GM12878 (cell line): ENCODE data around the gene MCF2L2. TPM values are rescaled to one million over a fixed set of nuclear protein-coding genes. Genes with fewer than 3 reads are reported as not detected.

Source experiments
- ATAC-seq: fragments of 200-7000 bp; cut with Tn5 transposase; 3 replicates; pipeline ENCODE4 v1.9.1; 2020; ENCODE audit warnings: mild to moderate bottlenecking, moderate library complexity
- BruUV-seq: library from RNA; stranded (reverse); fragments of 400-500 nt; replicated peaks from 2 replicates; lab custom pipeline; 2021; lab: Mats Ljungman, UMichigan
- CTCF ChIA-PET: fragments of 300-600 bp; sonication (Branson Sonifier 250); formaldehyde crosslinking; extraction: SDS; loops from one replicate; lab custom pipeline; 2021; ENCODE audit warnings: inconsistent platforms; lab: Yijun Ruan, JAX
- POLR2A ChIA-PET: fragments of 350-600 bp; formaldehyde crosslinking; extraction: SDS; loops from one replicate; lab custom pipeline; 2021; ENCODE audit warnings: inconsistent platforms; lab: Charles Lee
- RAD21 ChIA-PET: fragments of 300-600 bp; sonication (Branson Sonifier 250); formaldehyde crosslinking; loops from one replicate; lab custom pipeline; 2023; ENCODE audit warnings: antibody characterized with exemption; ENCODE audit not compliant: unreplicated experiment; lab: Charles Lee
- SMC1A ChIA-PET: fragments of 300-600 bp; sonication (Branson Sonifier 250); formaldehyde crosslinking; loops from one replicate; lab custom pipeline; 2023; ENCODE audit not compliant: unreplicated experiment, uncharacterized antibody; lab: Charles Lee
- DNase-seq: peaks from one replicate; pipeline ENCODE4 v3.0.0-alpha.2; 2011; ENCODE audit warnings: low read depth, low spot score
- FAIRE-seq: peaks from 3 replicates; lab custom pipeline; 2011; peaks lifted over from hg19 to GRCh38; lab: Jason Lieb, UNC
- H2AFZ ChIP-seq: 2 replicates; pipeline ENCODE4 v1.6.0; 2011; ENCODE audit warnings: low read depth, low read length, control low read depth; ENCODE audit not compliant: control insufficient read depth
- H3K27ac ChIP-seq: 2 replicates; pipeline ENCODE4 v1.5.1; 2011; ENCODE audit warnings: control low read depth; ENCODE audit not compliant: control insufficient read depth, insufficient read depth
- H3K27me3 ChIP-seq, 2 experiments: replicated peaks in 1 of 2; 2 replicates each; pipeline versions ENCODE4 v1.6.0 to v1.6.1; 2011; ENCODE audit warnings: low read length in 1 of 2; ENCODE audit not compliant: control insufficient read depth in 2 of 2, insufficient read depth in 2 of 2
- H3K36me3 ChIP-seq, 2 experiments: 2 replicates each; pipeline ENCODE4 v1.5.1; 2011; ENCODE audit warnings: low read length in 1 of 2; ENCODE audit not compliant: control insufficient read depth in 2 of 2, insufficient read depth in 2 of 2
- H3K4me1 ChIP-seq: 2 replicates; pipeline ENCODE4 v1.6.1; 2011; ENCODE audit warnings: mild to moderate bottlenecking, low read length, moderate library complexity, mixed read lengths; ENCODE audit not compliant: control insufficient read depth, insufficient read depth
- H3K4me2 ChIP-seq: 2 replicates; pipeline ENCODE4 v1.6.0; 2011; ENCODE audit warnings: control low read depth; ENCODE audit not compliant: control insufficient read depth, insufficient read depth
- H3K4me3 ChIP-seq: fragments of 200-600 bp; sonication (generic); 2 replicates; pipeline ENCODE4 v1.5.1; 2016
- H3K79me2 ChIP-seq: 2 replicates; pipeline ENCODE4 v1.6.0; 2011; ENCODE audit warnings: low read length; ENCODE audit not compliant: control insufficient read depth, insufficient read depth
- H3K9ac ChIP-seq: 2 replicates; pipeline ENCODE4 v1.8.0; 2011; ENCODE audit warnings: low read length, control low read depth, mixed read lengths; ENCODE audit not compliant: control insufficient read depth, insufficient read depth
- H3K9me3 ChIP-seq: replicated peaks from 3 replicates; pipeline ENCODE4 v1.5.1; 2011; ENCODE audit warnings: mild to moderate bottlenecking, low read length; ENCODE audit not compliant: control insufficient read depth, insufficient read depth
- H4K20me1 ChIP-seq: 2 replicates; pipeline ENCODE4 v1.6.0; 2011; ENCODE audit not compliant: control insufficient read depth, insufficient read depth
- BACH1 ChIP-seq: fragments of 450-650 bp; IDR thresholded peaks from 2 replicates; pipeline ENCODE4 v1.6.1; 2017; ENCODE audit warnings: mild to moderate bottlenecking, borderline replicate concordance
- EP300 ChIP-seq, 2 experiments: fragments of 150-350 bp in 1 of 2; IDR thresholded peaks; 2 replicates each; pipeline ENCODE4 v1.6.1; 2011 to 2012; ENCODE audit warnings: low read depth in 2 of 2, low read length in 2 of 2, borderline replicate concordance in 1 of 2, improper control_type of control experiment in 1 of 2, inconsistent platforms in 1 of 2; ENCODE audit not compliant: control insufficient read depth in 1 of 2
- ETV6 ChIP-seq, 2 experiments: fragments of 450-650 bp in 1 of 2; IDR thresholded peaks in 1 of 2; conservative IDR thresholded peaks in 1 of 2; 2 replicates each; pipeline ENCODE4 v1.6.1; 2014; ENCODE audit warnings: antibody characterized with exemption in 1 of 2, borderline replicate concordance in 1 of 2, low read depth in 1 of 2, mild to moderate bottlenecking in 1 of 2, moderate library complexity in 1 of 2
- JUND ChIP-seq: IDR thresholded peaks from 2 replicates; pipeline ENCODE4 v1.6.1; 2012; ENCODE audit warnings: low read depth, mild to moderate bottlenecking, low read length, improper control_type of control experiment, moderate library complexity
- MEF2B ChIP-seq: fragments of 450-650 bp; IDR thresholded peaks from 2 replicates; pipeline ENCODE4 v1.6.1; 2018; ENCODE audit warnings: mild to moderate bottlenecking, moderate library complexity; ENCODE audit not compliant: partially characterized antibody, poor library complexity, severe bottlenecking
- RAD21 ChIP-seq: IDR thresholded peaks from 2 replicates; pipeline ENCODE4 v1.6.1; 2011; ENCODE audit warnings: mild to moderate bottlenecking, low read depth, low read length, moderate library complexity; ENCODE audit not compliant: insufficient read depth
- SMAD1 ChIP-seq: fragments of 450-650 bp; IDR thresholded peaks from 2 replicates; pipeline ENCODE4 v1.6.1; 2018; ENCODE audit warnings: mild to moderate bottlenecking, low read depth; ENCODE audit not compliant: partially characterized antibody
- SMAD5 ChIP-seq: IDR thresholded peaks from 2 replicates; pipeline ENCODE4 v1.6.1; 2016; ENCODE audit warnings: antibody characterized with exemption, low read depth
- ZBED1 ChIP-seq: IDR thresholded peaks from 2 replicates; pipeline ENCODE4 v1.6.1; 2016; ENCODE audit warnings: borderline replicate concordance
- WGBS: methylation state at CpG from one replicate; pipeline ENCODE4 v1.1.6; 2016; ENCODE audit warnings: low lambda C conversion rate; ENCODE audit not compliant: insufficient replicate concordance, insufficient coverage; ENCODE audit errors: missing lambda C conversion rate; 5-methylcytosine and 5-hydroxymethylcytosine counted together
- in situ Hi-C: fragments of 300-500 bp; cut with MboI; formaldehyde crosslinking; loops from 9 replicates; pipeline ENCODE4 v1.14.3; 2018; ENCODE audit warnings: mixed read lengths
- intact Hi-C: fragments of 100-400 bp; cut with micrococcal nuclease; formaldehyde crosslinking; loops from one replicate; pipeline ENCODE4 v1.14.2; 2022; ENCODE audit not compliant: unreplicated experiment
- polyA plus RNA-seq, 11 experiments: library from polyadenylated mRNA; depleted of rRNA in 4 of 11; unstranded in 6 of 11; stranded (reverse) in 5 of 11; fragments of >200 nt; fragmentation: Nextera tagmentation in 4 of 11; fragmentation: Illumina TruSeq in 1 of 11; extraction: Ambion mirVana in 4 of 11; extraction: Trizol in 1 of 11; gene quantifications; 1 replicate in 1 of 11; 2 replicates in 10 of 11; pipeline versions ENCODE4 v1.2.1 to v1.2.3, GENCODE V29; 2011 to 2016; ENCODE audit warnings: inconsistent platforms in 2 of 11, missing spikeins in 2 of 11, low read depth in 1 of 11
- total RNA-seq, 4 experiments: library from RNA; depleted of rRNA in 3 of 4; stranded (reverse); fragments of >200 nt in 3 of 4; fragmentation: Illumina TruSeq in 1 of 4; extraction: Trizol in 1 of 4; gene quantifications; 2 replicates each; pipeline versions ENCODE4 v1.2.1 to v1.2.3, GENCODE V29; 2013 to 2021
- TF ChIP-seq, protein P1 (sequence below): fragments of 450-650 bp; conservative IDR thresholded peaks from 2 replicates; pipeline ENCODE4 v1.6.1; 2017; ENCODE audit warnings: mild to moderate bottlenecking, moderate library complexity

MCF2L2 gene
- total and polyA plus RNA-seq, 10 of the 15 experiments (the other 5 are each of a cell fraction or from before 2014, with no cell fraction given): 0.37 to 2.8 (median 1.4) TPM

DNA sequence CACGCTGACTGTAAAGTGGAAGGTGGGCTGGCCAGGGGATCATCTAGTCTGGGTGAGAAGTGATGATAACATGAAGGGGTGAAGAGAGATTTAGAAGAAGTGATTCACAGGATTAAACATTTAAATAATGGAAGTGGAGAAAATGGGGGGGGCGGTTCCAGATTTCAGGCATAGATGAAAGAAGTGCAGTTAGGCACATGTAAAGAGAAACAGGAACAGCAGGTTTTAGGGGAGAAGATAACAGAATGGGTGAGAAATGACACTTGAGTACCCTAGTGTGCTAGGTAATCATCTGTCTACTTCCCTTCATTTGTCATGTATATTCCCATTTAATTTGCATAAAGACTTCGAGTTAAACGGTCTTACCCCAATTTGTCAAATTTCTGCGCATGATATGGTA is 160.1 kb downstream of the MCF2L2 start (continued):
- TF ChIP-seq, protein P1, sequence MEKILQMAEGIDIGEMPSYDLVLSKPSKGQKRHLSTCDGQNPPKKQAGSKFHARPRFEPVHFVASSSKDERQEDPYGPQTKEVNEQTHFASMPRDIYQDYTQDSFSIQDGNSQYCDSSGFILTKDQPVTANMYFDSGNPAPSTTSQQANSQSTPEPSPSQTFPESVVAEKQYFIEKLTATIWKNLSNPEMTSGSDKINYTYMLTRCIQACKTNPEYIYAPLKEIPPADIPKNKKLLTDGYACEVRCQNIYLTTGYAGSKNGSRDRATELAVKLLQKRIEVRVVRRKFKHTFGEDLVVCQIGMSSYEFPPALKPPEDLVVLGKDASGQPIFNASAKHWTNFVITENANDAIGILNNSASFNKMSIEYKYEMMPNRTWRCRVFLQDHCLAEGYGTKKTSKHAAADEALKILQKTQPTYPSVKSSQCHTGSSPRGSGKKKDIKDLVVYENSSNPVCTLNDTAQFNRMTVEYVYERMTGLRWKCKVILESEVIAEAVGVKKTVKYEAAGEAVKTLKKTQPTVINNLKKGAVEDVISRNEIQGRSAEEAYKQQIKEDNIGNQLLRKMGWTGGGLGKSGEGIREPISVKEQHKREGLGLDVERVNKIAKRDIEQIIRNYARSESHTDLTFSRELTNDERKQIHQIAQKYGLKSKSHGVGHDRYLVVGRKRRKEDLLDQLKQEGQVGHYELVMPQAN: no peak
- TF ChIP-seq MEF2B: no peak

- no peak overlapping the region for H3K4me3 ChIP-seq
- H2AFZ ChIP-seq: no peak overlapping the region
- ChIA-PET SMC1A (no interaction called here), RAD21 (no interaction called here), POLR2A (no interaction called here), CTCF (no interaction called here)
- in situ Hi-C loops: no loop called here
- ATAC-seq (no peak), DNase-seq (no peak), FAIRE-seq (no peak)
- H3K27me3 ChIP-seq: peaks cover 0 to 3% of the 10 kb centered on the region in 2 experiments; a peak in 2 of 4 replicates
- no TSS peak for BruUV-seq
- TF ChIP-seq JUND: no peak
- no peak for TF ChIP-seq RAD21
- TF ChIP-seq ZBED1: no peak
- TF ChIP-seq EP300 (IDR thresholded peaks at IDR 0.05; ENCODE audit: borderline replicate concordance in 1 of 2, control insufficient read depth in 1 of 2, low read depth in 2 of 2, low read length in 2 of 2): no peak
- TF ChIP-seq SMAD1: no peak
- no peak for TF ChIP-seq BACH1
- no peak for TF ChIP-seq ETV6 (conservative IDR thresholded peaks at IDR 0.05 in 1 of 2, IDR thresholded peaks at IDR 0.05 in 1 of 2; ENCODE audit: borderline replicate concordance in 1 of 2, low read depth in 1 of 2)
- no peak for TF ChIP-seq SMAD5
- no peaks in the 10 kb centered on the region for H3K4me1 ChIP-seq
- WGBS: 73% methylated on average over 5 of the region's 5 CpGs
- no peaks in the 10 kb centered on the region for H3K36me3 ChIP-seq
- no peaks in the 10 kb centered on the region for H3K79me2 ChIP-seq
- no peaks in the 10 kb centered on the region for H3K9me3 ChIP-seq
- H4K20me1 ChIP-seq: no peaks in the 10 kb centered on the region
- H3K4me2 ChIP-seq: no peak overlapping the region
- intact Hi-C loops: no loop called here
- no peak overlapping the region for H3K27ac ChIP-seq
- H3K9ac ChIP-seq: no peak overlapping the region
Measured at GRCh38 chr3:183267140-183267539, 161.3 kb downstream of the MCF2L2 start.
